Medulla oblongata (tissue), 1 donor: ENCODE results near the gene ABHD2.
"Not testable (repeated sequence)": the region's sequence is repeated elsewhere in the genome, so short reads cannot be mapped to it uniquely, and the experiment has no call there.

Experiments
- DNase-seq: peaks from one replicate; pipeline ENCODE4 v3.0.0-alpha.2; 2015; ENCODE audit errors: extremely low spot score

Gene ABHD2

GRCh38 chr15:89120479-89121000, 32.3 kb downstream of the ABHD2 start:
- not testable (repeated sequence) for DNase-seq

GRCh38 chr15:89121414-89121813, 33.2 kb downstream of the ABHD2 start:
- no peak for DNase-seq

- no peak for DNase-seq
Observed at GRCh38 chr15:89122505-89123180, 34.4 kb downstream of the ABHD2 start.

- DNase-seq: no peak
Observed at GRCh38 chr15:89123181-89123525, 34.9 kb downstream of the ABHD2 start.

- no peak for DNase-seq
Observed at GRCh38 chr15:89125088-89125826, 37.0 kb downstream of the ABHD2 start.

GRCh38 chr15:89126009-89126408, 37.8 kb downstream of the ABHD2 start:
- no peak for DNase-seq

GRCh38 chr15:89127054-89127702, 38.9 kb downstream of the ABHD2 start:
- no peak for DNase-seq

GRCh38 chr15:89128320-89129122, 40.3 kb downstream of the ABHD2 start:
- DNase-seq: no peak

- DNase-seq: no peak
Observed at GRCh38 chr15:89129123-89129815, 41.0 kb downstream of the ABHD2 start.

- DNase-seq: no peak
Observed at GRCh38 chr15:89129816-89130134, 41.5 kb downstream of the ABHD2 start.

GRCh38 chr15:89130201-89130600, 41.9 kb downstream of the ABHD2 start:
- DNase-seq: no peak

GRCh38 chr15:89131731-89132130, 43.5 kb downstream of the ABHD2 start:
- DNase-seq: no peak

- DNase-seq: peak; percentile 76
Observed at GRCh38 chr15:89132611-89133507, 44.6 kb downstream of the ABHD2 start.

- DNase-seq: not testable (repeated sequence)
Observed at GRCh38 chr15:89135387-89136077, 47.3 kb downstream of the ABHD2 start.

GRCh38 chr15:89136078-89136806, 48.0 kb downstream of the ABHD2 start:
- no peak for DNase-seq

- no peak for DNase-seq
Observed at GRCh38 chr15:89136818-89137772, 48.8 kb downstream of the ABHD2 start.

- DNase-seq: no peak
Observed at GRCh38 chr15:89137926-89138325, 49.7 kb downstream of the ABHD2 start.
